Prostate gland (tissue), 2 donors: ENCODE data around the gene PON3.

Source experiments
- POLR2AphosphoS5 ChIP-seq: sonication (generic); formaldehyde crosslinking; IDR thresholded peaks from one replicate; pipeline ENCODE4 v1.6.1; 2017; ENCODE audit warnings: antibody characterized with exemption
- TF ChIP-seq, protein P1 (sequence below), 4 experiments: fragments of 200-600 bp in 2 of 4; fragments of 450-650 bp in 2 of 4; sonication (generic) in 2 of 4; IDR thresholded peaks; 1 replicate in 3 of 4; 2 replicates in 1 of 4; pipeline ENCODE4 v1.5.1; 2016 to 2019; ENCODE audit warnings: antibody characterized with exemption in 4 of 4, mild to moderate bottlenecking in 2 of 4, moderate library complexity in 2 of 4

DNA sequence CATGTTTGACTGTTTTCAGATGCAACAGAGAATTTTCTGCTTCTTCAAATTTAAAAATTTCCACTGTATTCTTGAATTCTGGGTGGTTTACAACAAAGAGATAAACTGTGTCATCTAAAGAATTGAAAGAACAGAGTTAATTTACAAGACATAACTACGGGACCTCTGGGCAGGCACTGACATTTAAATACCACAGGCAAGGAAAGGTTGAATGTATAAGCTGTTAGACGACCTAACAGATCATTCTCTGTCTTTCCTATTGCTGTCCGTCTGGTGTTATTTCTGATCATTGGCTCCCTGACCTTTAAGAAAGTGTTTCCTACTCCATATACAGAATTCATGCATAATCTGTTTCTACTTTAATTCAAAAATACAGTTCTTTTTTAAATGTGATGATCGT is 15.5 kb upstream of the PON3 start:
- TF ChIP-seq POLR2AphosphoS5: no peak
- TF ChIP-seq, protein P1, sequence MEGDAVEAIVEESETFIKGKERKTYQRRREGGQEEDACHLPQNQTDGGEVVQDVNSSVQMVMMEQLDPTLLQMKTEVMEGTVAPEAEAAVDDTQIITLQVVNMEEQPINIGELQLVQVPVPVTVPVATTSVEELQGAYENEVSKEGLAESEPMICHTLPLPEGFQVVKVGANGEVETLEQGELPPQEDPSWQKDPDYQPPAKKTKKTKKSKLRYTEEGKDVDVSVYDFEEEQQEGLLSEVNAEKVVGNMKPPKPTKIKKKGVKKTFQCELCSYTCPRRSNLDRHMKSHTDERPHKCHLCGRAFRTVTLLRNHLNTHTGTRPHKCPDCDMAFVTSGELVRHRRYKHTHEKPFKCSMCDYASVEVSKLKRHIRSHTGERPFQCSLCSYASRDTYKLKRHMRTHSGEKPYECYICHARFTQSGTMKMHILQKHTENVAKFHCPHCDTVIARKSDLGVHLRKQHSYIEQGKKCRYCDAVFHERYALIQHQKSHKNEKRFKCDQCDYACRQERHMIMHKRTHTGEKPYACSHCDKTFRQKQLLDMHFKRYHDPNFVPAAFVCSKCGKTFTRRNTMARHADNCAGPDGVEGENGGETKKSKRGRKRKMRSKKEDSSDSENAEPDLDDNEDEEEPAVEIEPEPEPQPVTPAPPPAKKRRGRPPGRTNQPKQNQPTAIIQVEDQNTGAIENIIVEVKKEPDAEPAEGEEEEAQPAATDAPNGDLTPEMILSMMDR (IDR thresholded peaks at IDR 0.05): no peak
